ENCODE results near the gene NUP43.
"Not testable (repeated sequence)": the region's sequence is repeated elsewhere in the genome, so short reads cannot be mapped to it uniquely, and the experiment has no call there.

NUP43 gene

DNA sequence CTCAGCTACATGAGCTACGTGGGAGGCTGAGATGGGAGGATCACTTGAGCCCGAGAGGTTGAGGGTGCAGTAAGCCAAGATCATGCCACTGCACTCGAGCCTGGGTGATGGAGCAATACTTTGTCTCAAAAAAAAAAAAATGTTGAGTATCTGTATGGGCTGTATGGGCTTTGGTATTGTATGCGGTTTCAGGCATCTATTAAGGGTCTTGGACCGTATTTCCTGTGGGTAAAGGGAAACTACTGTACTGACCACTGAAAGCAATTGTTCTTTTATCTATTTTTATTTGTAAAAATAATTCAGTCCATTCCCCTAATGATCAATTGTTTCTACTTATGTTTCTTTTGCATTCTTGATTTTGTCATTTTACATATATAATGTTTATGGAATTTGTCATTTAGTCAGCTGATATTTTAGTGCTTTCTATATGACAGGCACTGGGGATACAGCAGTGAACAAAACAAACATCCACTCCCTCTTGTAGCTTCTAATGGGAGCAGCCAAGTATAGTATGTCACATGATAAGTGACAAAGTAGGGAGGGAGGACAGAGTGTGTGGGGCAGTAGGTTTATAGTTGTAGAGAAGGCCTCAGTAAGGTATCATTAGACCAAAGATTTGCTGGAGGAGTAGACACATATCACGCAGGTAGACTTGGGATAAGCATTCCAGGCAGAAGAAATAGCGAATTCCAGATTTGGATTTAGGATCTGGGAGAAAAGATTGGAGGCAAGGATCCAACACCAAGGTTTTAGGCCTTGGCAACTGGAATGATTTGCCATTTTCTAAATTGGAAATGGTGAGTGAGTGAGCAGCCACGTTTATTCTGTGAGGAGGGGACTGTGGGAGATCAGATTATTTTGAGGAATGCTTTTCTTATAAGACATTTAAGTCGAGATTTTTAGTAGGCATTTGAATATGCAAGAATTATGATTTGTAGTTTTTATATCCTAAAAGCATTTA lies 9.3 kb upstream of the NUP43 start:
- no peak overlapping the region for H3K4me3 ChIP-seq (replicated peaks in 1 of 2; ENCODE audit: low read depth in 2 of 2, low read length in 2 of 2)
- no peak for DNase-seq (ENCODE audit: low read depth in 2 of 2)
- TF ChIP-seq, protein P1, sequence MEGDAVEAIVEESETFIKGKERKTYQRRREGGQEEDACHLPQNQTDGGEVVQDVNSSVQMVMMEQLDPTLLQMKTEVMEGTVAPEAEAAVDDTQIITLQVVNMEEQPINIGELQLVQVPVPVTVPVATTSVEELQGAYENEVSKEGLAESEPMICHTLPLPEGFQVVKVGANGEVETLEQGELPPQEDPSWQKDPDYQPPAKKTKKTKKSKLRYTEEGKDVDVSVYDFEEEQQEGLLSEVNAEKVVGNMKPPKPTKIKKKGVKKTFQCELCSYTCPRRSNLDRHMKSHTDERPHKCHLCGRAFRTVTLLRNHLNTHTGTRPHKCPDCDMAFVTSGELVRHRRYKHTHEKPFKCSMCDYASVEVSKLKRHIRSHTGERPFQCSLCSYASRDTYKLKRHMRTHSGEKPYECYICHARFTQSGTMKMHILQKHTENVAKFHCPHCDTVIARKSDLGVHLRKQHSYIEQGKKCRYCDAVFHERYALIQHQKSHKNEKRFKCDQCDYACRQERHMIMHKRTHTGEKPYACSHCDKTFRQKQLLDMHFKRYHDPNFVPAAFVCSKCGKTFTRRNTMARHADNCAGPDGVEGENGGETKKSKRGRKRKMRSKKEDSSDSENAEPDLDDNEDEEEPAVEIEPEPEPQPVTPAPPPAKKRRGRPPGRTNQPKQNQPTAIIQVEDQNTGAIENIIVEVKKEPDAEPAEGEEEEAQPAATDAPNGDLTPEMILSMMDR (IDR thresholded peaks at IDR 0.05; ENCODE audit: low read depth, low read length) = no peak

GRCh38 chr6:149754548-149754947 lies 8.2 kb upstream of the NUP43 start:
- TF ChIP-seq, protein P1 (IDR thresholded peaks at IDR 0.05; ENCODE audit: low read depth, low read length) = no peak
- no peak overlapping the region for H3K4me3 ChIP-seq (replicated peaks in 1 of 2; ENCODE audit: low read depth in 2 of 2, low read length in 2 of 2)
- DNase-seq (ENCODE audit: low read depth in 2 of 2) = no peak

- not testable (repeated sequence) for H3K4me3 ChIP-seq (replicated peaks in 1 of 2; ENCODE audit: low read depth in 2 of 2, low read length in 2 of 2); DNase-seq (ENCODE audit: low read depth in 2 of 2)
These were observed 7.0 kb upstream of the NUP43 start for GRCh38 chr6:149753374-149753637.

DNA sequence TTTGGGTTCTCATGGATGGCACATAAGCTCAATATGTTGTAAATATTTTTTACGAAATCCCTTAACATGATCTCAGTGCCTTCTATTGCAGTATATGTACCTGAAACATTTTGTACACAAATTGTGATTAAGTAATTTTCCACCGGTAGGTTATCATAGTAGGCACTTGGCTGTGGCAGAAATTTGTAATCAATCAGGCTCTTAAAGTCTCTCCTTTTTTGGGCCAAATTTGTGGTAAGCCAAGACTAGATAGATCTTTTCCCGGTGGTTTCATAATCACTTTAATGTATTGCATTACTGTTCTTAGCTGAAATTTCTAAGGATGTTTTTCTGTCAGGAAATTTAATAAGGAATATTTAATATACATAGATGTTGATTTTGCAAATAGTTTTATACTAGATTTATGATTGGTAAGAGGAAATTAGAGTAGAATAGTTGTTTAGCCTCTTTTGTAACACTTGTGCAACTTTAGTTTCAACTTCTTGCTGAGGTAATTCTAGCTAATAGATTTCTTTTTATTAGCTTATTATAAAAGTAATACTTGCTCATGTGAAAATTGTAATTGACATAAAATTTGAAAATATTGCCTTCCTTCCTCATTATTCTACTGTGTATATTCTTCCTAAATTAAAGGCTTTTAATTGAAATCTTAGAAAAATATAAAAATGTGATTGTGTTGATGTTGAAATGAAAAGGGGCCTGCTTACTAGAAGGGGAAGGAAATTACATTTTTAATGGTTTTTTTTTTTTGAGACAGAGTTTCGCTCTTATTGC lies 6.5 kb upstream of the NUP43 start:
- no peak overlapping the region for H3K4me3 ChIP-seq (replicated peaks in 1 of 2; ENCODE audit: low read depth in 2 of 2, low read length in 2 of 2)
- TF ChIP-seq, protein P1 (IDR thresholded peaks at IDR 0.05; ENCODE audit: low read depth, low read length) = no peak
- peak in 1 of 2 donors; percentile 22 for DNase-seq (ENCODE audit: low read depth in 2 of 2)

- DNase-seq (ENCODE audit: low read depth in 2 of 2); H3K4me3 ChIP-seq (replicated peaks in 1 of 2; ENCODE audit: low read depth in 2 of 2, low read length in 2 of 2): not testable (repeated sequence)
These were observed 5.6 kb upstream of the NUP43 start for GRCh38 chr6:149751920-149752319.

- peak overlapping the region in 1 of 2 donors; percentile 98 for H3K4me3 ChIP-seq (replicated peaks in 1 of 2; ENCODE audit: low read depth in 2 of 2, low read length in 2 of 2)
- TF ChIP-seq, protein P1 (IDR thresholded peaks at IDR 0.05; ENCODE audit: low read depth, low read length) = no peak
- DNase-seq (ENCODE audit: low read depth in 2 of 2) = no peak
These were observed 4.9 kb upstream of the NUP43 start for GRCh38 chr6:149751239-149751638.

GRCh38 chr6:149750136-149750609 lies 3.8 kb upstream of the NUP43 start:
- peak overlapping the region; percentile 98 to 99 for H3K4me3 ChIP-seq (replicated peaks in 1 of 2; ENCODE audit: low read depth in 2 of 2, low read length in 2 of 2)
- TF ChIP-seq, protein P1 (IDR thresholded peaks at IDR 0.05; ENCODE audit: low read depth, low read length) = no peak
- peak; percentile 47 to 54 for DNase-seq (ENCODE audit: low read depth in 2 of 2)

Data from cardiac fibroblast (primary cell).